GM12873 (cell line): Measurements from ENCODE around the gene CDT1.

Experiments used
- TF ChIP-seq, protein P1 (sequence below): IDR thresholded peaks from 2 replicates; pipeline ENCODE4 v1.5.1; 2012; ENCODE audit warnings: low read depth, mild to moderate bottlenecking, moderate library complexity, low read length, control low read depth; ENCODE audit not compliant: insufficient read depth; ENCODE audit errors: missing control alignments

The CDT1 gene

DNA sequence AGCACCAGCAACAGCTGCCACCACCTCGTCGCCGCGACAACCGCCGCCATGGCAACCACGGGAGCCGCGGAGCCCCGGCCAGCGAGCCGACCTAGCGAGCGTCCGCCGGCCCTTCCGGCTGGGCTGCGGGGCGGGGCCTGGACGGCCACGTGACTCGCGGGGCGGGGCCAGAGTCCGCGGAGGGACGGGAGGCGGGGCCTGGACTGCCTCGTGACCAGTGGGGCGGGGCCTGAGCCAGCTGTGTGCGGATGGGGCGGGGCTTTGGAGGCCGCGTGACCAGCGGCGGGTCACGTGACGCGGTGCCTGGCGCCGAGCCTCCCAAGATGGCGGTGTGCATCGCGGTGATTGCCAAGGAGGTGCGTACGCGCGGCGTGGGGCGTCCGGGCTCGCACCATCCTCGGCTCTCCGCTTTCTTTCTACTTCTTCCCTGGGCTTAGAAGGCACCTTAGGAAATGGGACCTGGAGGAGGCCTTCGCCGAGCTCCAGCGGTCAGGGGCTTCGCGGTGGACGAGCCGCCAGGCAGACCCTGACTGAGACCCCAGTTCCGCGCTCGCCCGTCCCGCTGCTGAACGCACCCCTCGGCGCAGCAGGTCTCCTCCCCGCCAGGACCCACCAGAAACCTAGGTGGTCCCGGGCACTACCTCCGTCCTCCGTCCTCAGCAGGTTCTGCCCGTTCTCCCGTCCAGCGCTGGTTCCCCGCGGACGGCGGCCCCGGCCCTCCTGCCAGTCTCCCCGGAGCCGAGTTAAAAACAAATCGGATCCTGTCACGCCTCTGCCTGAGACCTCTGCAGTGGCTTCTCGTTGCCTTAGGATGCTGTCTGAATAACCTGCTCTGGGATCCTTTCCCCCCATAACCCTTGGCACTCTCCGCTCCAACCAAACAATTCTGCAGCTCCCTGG, 53.5 kb downstream of the CDT1 start, which contains the start of the genes GALNS and TRAPPC2L:
GALNS (minus strand) TSS at position 120 of the 900 bp plus-strand sequence; CDS start at position 50, 70 bp downstream.
TRAPPC2L (plus strand) TSS at position 300 of the 900 bp plus-strand sequence; CDS start at position 324, 24 bp downstream.
- TF ChIP-seq, protein P1, sequence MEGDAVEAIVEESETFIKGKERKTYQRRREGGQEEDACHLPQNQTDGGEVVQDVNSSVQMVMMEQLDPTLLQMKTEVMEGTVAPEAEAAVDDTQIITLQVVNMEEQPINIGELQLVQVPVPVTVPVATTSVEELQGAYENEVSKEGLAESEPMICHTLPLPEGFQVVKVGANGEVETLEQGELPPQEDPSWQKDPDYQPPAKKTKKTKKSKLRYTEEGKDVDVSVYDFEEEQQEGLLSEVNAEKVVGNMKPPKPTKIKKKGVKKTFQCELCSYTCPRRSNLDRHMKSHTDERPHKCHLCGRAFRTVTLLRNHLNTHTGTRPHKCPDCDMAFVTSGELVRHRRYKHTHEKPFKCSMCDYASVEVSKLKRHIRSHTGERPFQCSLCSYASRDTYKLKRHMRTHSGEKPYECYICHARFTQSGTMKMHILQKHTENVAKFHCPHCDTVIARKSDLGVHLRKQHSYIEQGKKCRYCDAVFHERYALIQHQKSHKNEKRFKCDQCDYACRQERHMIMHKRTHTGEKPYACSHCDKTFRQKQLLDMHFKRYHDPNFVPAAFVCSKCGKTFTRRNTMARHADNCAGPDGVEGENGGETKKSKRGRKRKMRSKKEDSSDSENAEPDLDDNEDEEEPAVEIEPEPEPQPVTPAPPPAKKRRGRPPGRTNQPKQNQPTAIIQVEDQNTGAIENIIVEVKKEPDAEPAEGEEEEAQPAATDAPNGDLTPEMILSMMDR, result no peak

DNA sequence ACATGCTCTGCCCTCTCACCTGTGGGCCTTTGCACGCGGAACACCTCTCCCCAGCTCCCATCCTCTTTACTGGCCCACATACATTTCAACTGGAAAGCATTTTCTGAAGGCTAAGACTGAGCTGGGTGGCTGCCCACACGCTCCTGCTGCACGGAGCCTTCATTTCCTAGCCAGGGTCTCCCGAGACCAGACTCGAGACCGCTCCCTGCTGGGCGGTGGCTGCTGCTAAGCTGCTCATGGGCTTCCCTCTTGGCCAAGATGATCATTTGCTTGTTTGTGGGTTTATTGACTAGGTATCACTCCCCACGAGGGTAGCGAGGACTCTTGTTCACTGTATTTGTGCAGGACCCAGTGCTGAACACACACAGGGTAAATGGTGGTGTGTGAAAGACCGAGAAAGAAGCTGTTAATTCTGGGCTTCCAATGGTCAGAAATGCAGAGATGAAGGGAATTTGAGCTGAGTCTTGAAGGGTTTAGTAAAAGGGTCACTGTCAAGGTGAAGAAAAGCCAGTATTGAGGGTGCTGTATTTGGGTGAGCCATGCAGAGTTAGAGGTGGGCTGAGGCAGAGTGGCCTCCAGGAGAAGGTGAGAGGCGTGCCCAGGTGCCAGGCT, 54.2 kb downstream of the CDT1 start:
- TF ChIP-seq, protein P1, result peak; percentile 88
